Measurements from ENCODE around the gene GADL1.

Gene GADL1

GRCh38 chr3:30730967-30731366 lies 163.5 kb downstream of the GADL1 start:
- no peak for DNase-seq (ENCODE audit: low read depth in 1 of 2, low spot score in 1 of 2)
- TF ChIP-seq POLR2AphosphoS5 (IDR thresholded peaks at IDR 0.05; ENCODE audit: low read depth) = no peak
- TF ChIP-seq SPI1 (IDR thresholded peaks at IDR 0.05; ENCODE audit: borderline replicate concordance, low read depth) = no peak
- TF ChIP-seq, protein P1, sequence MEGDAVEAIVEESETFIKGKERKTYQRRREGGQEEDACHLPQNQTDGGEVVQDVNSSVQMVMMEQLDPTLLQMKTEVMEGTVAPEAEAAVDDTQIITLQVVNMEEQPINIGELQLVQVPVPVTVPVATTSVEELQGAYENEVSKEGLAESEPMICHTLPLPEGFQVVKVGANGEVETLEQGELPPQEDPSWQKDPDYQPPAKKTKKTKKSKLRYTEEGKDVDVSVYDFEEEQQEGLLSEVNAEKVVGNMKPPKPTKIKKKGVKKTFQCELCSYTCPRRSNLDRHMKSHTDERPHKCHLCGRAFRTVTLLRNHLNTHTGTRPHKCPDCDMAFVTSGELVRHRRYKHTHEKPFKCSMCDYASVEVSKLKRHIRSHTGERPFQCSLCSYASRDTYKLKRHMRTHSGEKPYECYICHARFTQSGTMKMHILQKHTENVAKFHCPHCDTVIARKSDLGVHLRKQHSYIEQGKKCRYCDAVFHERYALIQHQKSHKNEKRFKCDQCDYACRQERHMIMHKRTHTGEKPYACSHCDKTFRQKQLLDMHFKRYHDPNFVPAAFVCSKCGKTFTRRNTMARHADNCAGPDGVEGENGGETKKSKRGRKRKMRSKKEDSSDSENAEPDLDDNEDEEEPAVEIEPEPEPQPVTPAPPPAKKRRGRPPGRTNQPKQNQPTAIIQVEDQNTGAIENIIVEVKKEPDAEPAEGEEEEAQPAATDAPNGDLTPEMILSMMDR (IDR thresholded peaks at IDR 0.05; ENCODE audit: insufficient read depth, low read length) = no peak
- TF ChIP-seq GABPA (IDR thresholded peaks at IDR 0.05; ENCODE audit: low read depth) = no peak
- TF ChIP-seq, protein P2, sequence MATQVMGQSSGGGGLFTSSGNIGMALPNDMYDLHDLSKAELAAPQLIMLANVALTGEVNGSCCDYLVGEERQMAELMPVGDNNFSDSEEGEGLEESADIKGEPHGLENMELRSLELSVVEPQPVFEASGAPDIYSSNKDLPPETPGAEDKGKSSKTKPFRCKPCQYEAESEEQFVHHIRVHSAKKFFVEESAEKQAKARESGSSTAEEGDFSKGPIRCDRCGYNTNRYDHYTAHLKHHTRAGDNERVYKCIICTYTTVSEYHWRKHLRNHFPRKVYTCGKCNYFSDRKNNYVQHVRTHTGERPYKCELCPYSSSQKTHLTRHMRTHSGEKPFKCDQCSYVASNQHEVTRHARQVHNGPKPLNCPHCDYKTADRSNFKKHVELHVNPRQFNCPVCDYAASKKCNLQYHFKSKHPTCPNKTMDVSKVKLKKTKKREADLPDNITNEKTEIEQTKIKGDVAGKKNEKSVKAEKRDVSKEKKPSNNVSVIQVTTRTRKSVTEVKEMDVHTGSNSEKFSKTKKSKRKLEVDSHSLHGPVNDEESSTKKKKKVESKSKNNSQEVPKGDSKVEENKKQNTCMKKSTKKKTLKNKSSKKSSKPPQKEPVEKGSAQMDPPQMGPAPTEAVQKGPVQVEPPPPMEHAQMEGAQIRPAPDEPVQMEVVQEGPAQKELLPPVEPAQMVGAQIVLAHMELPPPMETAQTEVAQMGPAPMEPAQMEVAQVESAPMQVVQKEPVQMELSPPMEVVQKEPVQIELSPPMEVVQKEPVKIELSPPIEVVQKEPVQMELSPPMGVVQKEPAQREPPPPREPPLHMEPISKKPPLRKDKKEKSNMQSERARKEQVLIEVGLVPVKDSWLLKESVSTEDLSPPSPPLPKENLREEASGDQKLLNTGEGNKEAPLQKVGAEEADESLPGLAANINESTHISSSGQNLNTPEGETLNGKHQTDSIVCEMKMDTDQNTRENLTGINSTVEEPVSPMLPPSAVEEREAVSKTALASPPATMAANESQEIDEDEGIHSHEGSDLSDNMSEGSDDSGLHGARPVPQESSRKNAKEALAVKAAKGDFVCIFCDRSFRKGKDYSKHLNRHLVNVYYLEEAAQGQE (IDR thresholded peaks at IDR 0.05; ENCODE audit: insufficient replicate concordance, low read depth) = no peak
- Histone ChIP-seq H3K4me3 (replicated peaks; ENCODE audit: insufficient read depth, low read length) (no peak overlapping the region), H3K27ac (replicated peaks) (no peak overlapping the region), H3K27me3 (ENCODE audit: insufficient read depth, poor library complexity, severe bottlenecking) (no peaks in the 10 kb centered on the region)

GRCh38 chr3:30729936-30730335 lies 164.5 kb downstream of the GADL1 start:
- no peak for DNase-seq (ENCODE audit: low read depth in 1 of 2, low spot score in 1 of 2)
- Histone ChIP-seq H3K27me3 (ENCODE audit: insufficient read depth, poor library complexity, severe bottlenecking) (no peaks in the 10 kb centered on the region), H3K27ac (replicated peaks) (no peak overlapping the region), H3K4me3 (replicated peaks; ENCODE audit: insufficient read depth, low read length) (no peak overlapping the region)
- TF ChIP-seq SPI1 (IDR thresholded peaks at IDR 0.05; ENCODE audit: borderline replicate concordance, low read depth) (no peak), GABPA (IDR thresholded peaks at IDR 0.05; ENCODE audit: low read depth) (no peak), POLR2AphosphoS5 (IDR thresholded peaks at IDR 0.05; ENCODE audit: low read depth) (no peak)
- TF ChIP-seq, protein P1 (IDR thresholded peaks at IDR 0.05; ENCODE audit: insufficient read depth, low read length) = no peak
- TF ChIP-seq, protein P2 (IDR thresholded peaks at IDR 0.05; ENCODE audit: insufficient replicate concordance, low read depth) = no peak

- TF ChIP-seq, protein P1 (IDR thresholded peaks at IDR 0.05; ENCODE audit: insufficient read depth, low read length) = no peak
- TF ChIP-seq GABPA (IDR thresholded peaks at IDR 0.05; ENCODE audit: low read depth) (no peak), POLR2AphosphoS5 (IDR thresholded peaks at IDR 0.05; ENCODE audit: low read depth) (no peak), SPI1 (IDR thresholded peaks at IDR 0.05; ENCODE audit: borderline replicate concordance, low read depth) (no peak)
- TF ChIP-seq, protein P2 (IDR thresholded peaks at IDR 0.05; ENCODE audit: insufficient replicate concordance, low read depth) = no peak
- DNase-seq (ENCODE audit: low read depth in 1 of 2, low spot score in 1 of 2) = no peak
- Histone ChIP-seq H3K27ac (replicated peaks) (no peak overlapping the region), H3K27me3 (ENCODE audit: insufficient read depth, poor library complexity, severe bottlenecking) (no peaks in the 10 kb centered on the region), H3K4me3 (replicated peaks; ENCODE audit: insufficient read depth, low read length) (no peak overlapping the region)
Observed at GRCh38 chr3:30729512-30729911, 164.9 kb downstream of the GADL1 start.

Data from HL-60 (cell line).